Activated CD4-positive, CD25-positive, alpha-beta regulatory T cell treated with anti-CD3 and anti-CD28 coated beads, Interleukin-2, amount 50 U/mL, for 72 hours (primary cell): ENCODE data around the gene PLA2G15.

Experiments
- DNase-seq: peaks from one replicate; pipeline ENCODE4 v3.0.0; 2021

Gene PLA2G15

GRCh38 chr16:68255712-68256111 lies 10.5 kb downstream of the PLA2G15 start:
- DNase-seq: no peak

GRCh38 chr16:68257251-68257905 lies 12.2 kb downstream of the PLA2G15 start:
- no peak for DNase-seq

- DNase-seq: no peak
Observed at GRCh38 chr16:68257906-68258800, 13.0 kb downstream of the PLA2G15 start.

- DNase-seq: no peak
Observed at GRCh38 chr16:68259007-68259825, 14.0 kb downstream of the PLA2G15 start.

- no peak for DNase-seq
Observed at GRCh38 chr16:68263559-68264127, 18.5 kb downstream of the PLA2G15 start.

- peak; percentile 86 for DNase-seq
Observed at GRCh38 chr16:68264128-68265077, 19.2 kb downstream of the PLA2G15 start, which contains the start of gene SLC7A6. Gene SLC7A6, plus strand, starts transcription at chr16:68264526. Its CDS starts 10,201 bp downstream, at chr16:68274727.

GRCh38 chr16:68265078-68265920 lies 20.1 kb downstream of the PLA2G15 start:
- DNase-seq: peak; percentile 35

- no peak for DNase-seq
Observed at GRCh38 chr16:68267612-68268405, 22.6 kb downstream of the PLA2G15 start.

- no peak for DNase-seq
Observed at GRCh38 chr16:68269793-68270192, 24.6 kb downstream of the PLA2G15 start.

- DNase-seq: no peak
Observed at GRCh38 chr16:68270353-68270752, 25.2 kb downstream of the PLA2G15 start.

GRCh38 chr16:68272507-68273209 lies 27.5 kb downstream of the PLA2G15 start:
- DNase-seq: no peak

- no peak for DNase-seq
Observed at GRCh38 chr16:68273459-68273858, 28.3 kb downstream of the PLA2G15 start.

- DNase-seq: no peak
Observed at GRCh38 chr16:68273896-68274295, 28.7 kb downstream of the PLA2G15 start.

- DNase-seq: no peak
Observed at GRCh38 chr16:68274441-68274840, 29.3 kb downstream of the PLA2G15 start.

GRCh38 chr16:68275611-68276191 lies 30.5 kb downstream of the PLA2G15 start:
- no peak for DNase-seq

- no peak for DNase-seq
Observed at GRCh38 chr16:68276223-68276622, 31.1 kb downstream of the PLA2G15 start.

GRCh38 chr16:68279726-68280558 lies 34.8 kb downstream of the PLA2G15 start:
- no peak for DNase-seq
